Activated T-helper 1 cell treated with anti-CD3 and anti-CD28 coated beads, Interleukin-12 subunit alpha, Interleukin-12 subunit beta, Interleukin-2, Interleukin-4 antibody, amounts not matched to agents 30 ng/mL and 10 ng/mL and 1 ng/mL, durations not matched to agents 14 hours and 24 hours and 36 hours (primary cell): Measurements from ENCODE around the gene SSR1. TPM values are rescaled to one million over a fixed set of nuclear protein-coding genes. Genes with fewer than 3 reads are reported as not detected.
"Not testable (repeated sequence)": the region's sequence is repeated elsewhere in the genome, so short reads cannot be mapped to it uniquely, and the experiment has no call there.

Experiments
- DNase-seq: peaks from one replicate; pipeline ENCODE4 v3.0.0; 2021; ENCODE audit warnings: low spot score
- H3K27ac Mint-ChIP-seq: one replicate; pipeline ENCODE4 v1.8.0; 2021; ENCODE audit warnings: mild to moderate bottlenecking, mixed read lengths
- H3K27me3 Mint-ChIP-seq: one replicate; pipeline ENCODE4 v1.8.0; 2022; ENCODE audit warnings: mild to moderate bottlenecking, moderate library complexity, mixed read lengths; ENCODE audit not compliant: insufficient read depth
- H3K36me3 Mint-ChIP-seq: one replicate; pipeline ENCODE4 v1.8.0; 2021; ENCODE audit warnings: low read depth, mixed read lengths
- H3K4me1 Mint-ChIP-seq: one replicate; pipeline ENCODE4 v1.8.0; 2021; ENCODE audit warnings: low read depth, mixed read lengths
- H3K4me3 Mint-ChIP-seq: one replicate; pipeline ENCODE4 v1.8.0; 2021; ENCODE audit warnings: mild to moderate bottlenecking, moderate library complexity, mixed read lengths
- H3K9me3 Mint-ChIP-seq: one replicate; pipeline ENCODE4 v1.8.0; 2021; ENCODE audit warnings: mixed read lengths
- intact Hi-C: fragments of 100-400 bp; cut with micrococcal nuclease; formaldehyde crosslinking; loops from one replicate; pipeline ENCODE4 v1.15.1; 2024
- total RNA-seq: library from RNA; stranded (reverse); gene quantifications from 2 replicates; pipeline ENCODE4 v1.2.3, GENCODE V29; 2022

Gene SSR1
- total RNA-seq, 1 donor from 2014 or later, result 160 TPM

DNA sequence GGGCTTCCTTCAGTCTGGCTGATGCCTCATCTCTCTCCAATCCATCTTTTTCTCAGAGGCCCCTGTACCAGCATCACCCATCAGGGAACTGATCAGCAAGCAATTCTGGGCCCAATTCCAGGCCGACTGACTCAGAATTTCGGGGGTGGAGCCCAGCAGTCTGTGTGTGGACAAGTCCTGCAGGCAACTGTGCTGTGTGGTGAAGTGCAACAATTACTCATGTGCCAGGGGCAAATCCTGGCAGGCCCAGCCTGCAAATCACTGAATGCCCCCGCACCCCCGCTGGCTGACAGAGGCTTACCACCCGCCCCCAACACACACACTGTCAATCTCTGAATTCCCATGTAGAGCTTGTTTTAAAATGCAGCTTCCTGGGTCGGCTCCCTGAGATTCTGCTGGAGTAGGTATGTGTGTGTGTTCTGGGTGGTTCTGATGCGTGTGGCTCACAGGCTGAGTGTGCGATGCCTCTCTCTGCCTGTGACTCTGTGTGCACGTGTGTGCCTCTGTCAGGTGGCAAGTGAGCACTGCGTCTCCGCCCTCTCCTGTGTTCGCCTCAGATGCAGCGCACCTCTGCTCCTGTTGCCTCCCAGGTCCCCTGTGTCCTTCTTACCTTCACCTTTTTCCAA lies 45.4 kb downstream of the SSR1 start:
- intact Hi-C loops, result no loop called here
- Mint-ChIP-seq H3K4me1 (no peaks in the 10 kb centered on the region), H3K4me3 (no peak overlapping the region), H3K36me3 (no peaks in the 10 kb centered on the region), H3K27me3 (no peaks in the 10 kb centered on the region), H3K9me3 (no peaks in the 10 kb centered on the region), H3K27ac (no peak overlapping the region)
- no peak for DNase-seq

DNA sequence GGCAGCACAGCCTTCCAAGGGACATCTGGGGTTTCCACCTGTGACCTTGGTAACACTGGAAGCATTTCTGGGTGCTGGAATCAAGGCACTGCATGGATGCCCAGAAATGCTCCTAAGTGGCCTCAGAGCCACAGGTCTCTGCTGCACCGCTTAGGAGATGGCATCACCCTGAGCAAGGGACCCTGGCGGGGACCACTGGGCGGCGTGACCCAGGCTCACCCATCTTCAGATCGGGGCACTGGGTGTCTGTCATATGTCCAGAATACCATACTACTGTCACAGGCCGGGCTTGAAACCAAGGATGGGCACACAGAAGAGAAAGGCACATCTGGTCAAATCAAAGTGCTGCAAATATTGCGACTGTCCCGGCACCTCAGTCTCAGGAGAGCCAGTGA lies 45.9 kb downstream of the SSR1 start:
- no peak for DNase-seq
- Mint-ChIP-seq H3K4me1 (peaks cover 3% of the 10 kb centered on the region), H3K9me3 (no peaks in the 10 kb centered on the region), H3K27ac (no peak overlapping the region), H3K36me3 (no peaks in the 10 kb centered on the region), H3K27me3 (no peaks in the 10 kb centered on the region), H3K4me3 (no peak overlapping the region)
- intact Hi-C loops, result no loop called here

DNA sequence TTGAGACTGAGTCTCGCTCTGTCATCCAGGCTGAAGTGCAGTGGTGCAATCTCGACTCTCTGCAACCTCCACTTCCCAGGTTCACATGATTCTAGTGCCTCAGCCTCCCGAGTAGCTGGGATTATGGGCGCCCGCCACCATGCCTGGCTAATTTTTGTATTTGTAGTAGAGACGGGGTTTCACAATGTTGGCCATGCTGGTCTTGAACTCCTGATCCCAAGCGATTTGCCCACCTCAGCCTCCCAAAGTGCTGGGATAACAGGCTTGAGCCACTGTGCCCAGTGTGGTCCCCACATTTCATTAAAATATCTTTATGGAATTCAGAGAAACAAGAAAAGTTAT lies 47.6 kb downstream of the SSR1 start:
- H3K4me3 Mint-ChIP-seq, H3K27ac Mint-ChIP-seq, H3K36me3 Mint-ChIP-seq, H3K9me3 Mint-ChIP-seq, H3K27me3 Mint-ChIP-seq, DNase-seq, intact Hi-C loops: not testable (repeated sequence)
- H3K4me1 Mint-ChIP-seq, result peaks cover 20% of the 10 kb centered on the region

DNA sequence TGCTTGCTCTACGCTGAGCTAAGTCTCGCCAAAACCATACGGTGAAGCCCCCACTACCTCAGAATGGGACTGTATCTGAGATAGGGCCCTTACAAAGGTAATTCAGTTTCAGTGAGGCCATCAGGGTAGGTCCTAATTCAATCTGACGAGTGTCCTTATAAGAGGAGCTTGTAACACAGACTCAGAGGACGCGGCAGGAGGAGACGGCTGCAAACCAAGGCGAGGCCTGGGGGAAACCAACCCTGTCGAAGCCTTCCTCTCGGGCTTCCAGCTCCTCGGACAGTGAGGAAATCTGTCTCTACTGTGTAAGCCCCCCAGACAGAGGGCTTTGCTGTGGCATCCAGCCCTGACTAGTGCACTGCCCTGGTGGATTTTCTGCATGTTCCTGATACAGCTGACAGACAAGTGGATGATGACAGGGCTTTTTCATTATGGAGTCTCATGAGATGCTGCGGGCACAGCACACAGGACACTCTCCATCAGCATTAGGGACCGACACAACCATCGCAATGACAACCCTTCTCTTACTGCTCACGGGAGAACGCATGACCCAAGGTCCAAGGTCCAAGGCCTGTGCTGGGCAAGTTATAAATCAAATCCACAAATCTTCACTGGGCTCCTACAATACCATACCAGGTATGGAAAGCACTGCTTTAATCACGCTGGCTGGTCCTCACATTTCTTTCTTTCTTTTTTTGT lies 48.2 kb downstream of the SSR1 start:
- Mint-ChIP-seq H3K4me1 (peaks cover 21% of the 10 kb centered on the region), H3K36me3 (no peaks in the 10 kb centered on the region), H3K27me3 (peaks cover 6% of the 10 kb centered on the region), H3K4me3 (no peak overlapping the region), H3K27ac (no peak overlapping the region), H3K9me3 (no peaks in the 10 kb centered on the region)
- no peak for DNase-seq
- intact Hi-C loops, result no loop called here

DNA sequence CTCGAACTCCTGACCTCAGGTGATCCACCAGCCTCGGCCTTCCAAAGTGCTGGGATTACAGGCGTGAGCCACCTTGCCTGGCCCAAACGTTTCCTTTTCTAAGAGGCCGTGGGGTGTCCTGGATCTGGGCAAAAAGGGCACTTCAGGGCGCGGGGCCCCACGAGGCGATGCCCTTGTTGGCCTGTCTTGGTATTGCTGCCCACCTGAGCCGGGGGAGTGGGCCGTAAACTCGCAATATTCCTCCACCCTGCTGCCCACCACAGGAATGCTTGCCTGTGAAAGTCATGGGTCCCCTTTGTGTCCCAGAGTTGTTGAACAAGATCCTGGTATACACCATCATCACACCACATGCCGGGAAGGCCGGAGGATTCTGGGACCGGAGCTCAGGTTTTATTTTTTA lies 49.0 kb downstream of the SSR1 start:
- no peak for DNase-seq
- intact Hi-C loops, result no loop called here
- Mint-ChIP-seq H3K4me3 (no peak overlapping the region), H3K36me3 (no peaks in the 10 kb centered on the region), H3K4me1 (peaks cover 21% of the 10 kb centered on the region), H3K27me3 (peaks cover 11% of the 10 kb centered on the region), H3K9me3 (no peaks in the 10 kb centered on the region), H3K27ac (no peak overlapping the region)

DNA sequence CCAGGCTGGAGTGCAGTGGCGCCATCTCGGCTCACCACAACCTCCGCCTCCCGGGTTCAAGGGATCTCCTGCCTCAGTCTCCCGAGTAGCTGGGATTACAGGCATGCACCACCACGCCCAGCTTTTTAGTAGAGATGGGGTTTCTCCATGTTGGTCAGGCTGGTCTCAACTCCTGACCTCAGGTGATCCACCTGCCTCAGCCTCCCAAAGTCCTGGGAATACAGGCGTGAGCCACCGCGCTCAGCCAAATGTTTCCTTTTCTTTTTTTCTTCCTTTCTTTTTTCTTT lies 49.5 kb downstream of the SSR1 start:
- intact Hi-C loops, H3K36me3 Mint-ChIP-seq, H3K27ac Mint-ChIP-seq, DNase-seq, H3K9me3 Mint-ChIP-seq, H3K4me3 Mint-ChIP-seq: not testable (repeated sequence)
- H3K4me1 Mint-ChIP-seq, result peaks cover 21% of the 10 kb centered on the region
- H3K27me3 Mint-ChIP-seq, result peaks cover 11% of the 10 kb centered on the region

DNA sequence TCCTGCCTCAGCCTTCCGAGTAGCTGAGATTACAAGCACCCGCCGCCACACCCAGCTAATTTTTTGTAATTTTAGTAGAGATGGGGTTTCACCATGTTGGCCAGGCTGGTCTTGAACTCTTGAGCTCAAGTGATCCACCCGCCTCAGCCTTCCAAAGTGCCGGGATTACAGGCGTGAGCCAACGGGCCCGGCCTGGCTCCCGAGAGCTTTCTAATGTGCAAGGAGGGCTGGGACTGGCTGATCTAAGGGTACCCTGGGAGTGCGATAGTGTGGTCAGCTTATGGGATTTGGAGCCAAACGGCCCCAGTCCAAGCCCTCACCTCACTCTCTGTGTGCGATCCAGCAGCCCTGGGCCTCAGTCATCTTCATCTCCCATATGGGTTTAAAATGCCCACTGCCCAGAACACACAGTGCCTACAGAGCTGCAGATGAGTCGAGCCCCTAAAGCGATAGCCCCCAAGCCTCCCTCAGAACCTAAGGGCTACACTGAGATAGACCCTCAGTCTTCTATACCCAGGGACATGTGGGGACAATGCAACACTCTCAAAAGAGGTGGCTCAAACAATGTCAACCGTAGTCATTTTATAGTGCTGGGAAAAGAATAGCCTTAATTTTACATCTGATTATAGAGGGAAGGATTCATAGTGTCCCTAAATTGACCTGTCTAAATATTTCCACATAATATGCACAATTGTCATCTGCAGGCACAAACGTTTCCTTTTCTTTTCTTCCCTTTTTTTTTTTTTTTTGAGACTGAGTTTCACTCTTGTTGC lies 50.1 kb downstream of the SSR1 start:
- peaks cover 21% of the 10 kb centered on the region for H3K4me1 Mint-ChIP-seq
- no peak for DNase-seq

DNA sequence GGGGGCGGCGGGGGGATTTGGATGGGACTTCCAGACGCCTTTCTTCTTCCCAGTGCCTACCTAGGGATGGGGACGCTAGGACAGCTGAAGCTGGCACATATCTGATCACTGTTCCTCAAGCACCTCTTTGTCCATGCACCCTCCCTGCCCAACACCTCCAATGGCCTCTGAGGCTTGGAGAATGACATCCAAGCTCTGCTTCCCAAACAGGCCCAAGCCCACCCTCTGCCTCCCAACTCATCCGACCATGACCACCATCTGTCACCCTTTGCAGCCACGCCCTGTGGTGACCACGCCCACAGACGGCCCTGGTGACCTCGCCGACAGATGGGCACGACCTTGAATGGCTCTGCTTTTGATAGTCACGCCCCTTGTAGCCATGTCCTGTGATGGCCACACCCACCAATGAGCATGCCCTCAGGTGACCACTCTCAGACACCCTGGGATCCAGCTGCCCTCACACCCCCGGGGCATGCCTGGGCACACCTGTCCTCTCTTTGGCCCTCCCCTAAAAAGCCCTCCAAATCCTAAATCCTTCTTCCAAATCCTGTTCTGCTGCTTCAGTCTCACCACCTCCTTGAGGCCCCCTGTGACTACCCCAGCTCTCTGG lies 51.0 kb downstream of the SSR1 start:
- Mint-ChIP-seq H3K4me3 (peak overlapping the region; percentile 76), H3K36me3 (no peaks in the 10 kb centered on the region), H3K27ac (no peak overlapping the region), H3K4me1 (peaks cover 21% of the 10 kb centered on the region), H3K9me3 (no peaks in the 10 kb centered on the region), H3K27me3 (peaks cover 11% of the 10 kb centered on the region)
- DNase-seq, result no peak
- intact Hi-C loops, result no loop called here

More for the DNA sequence above, 50.1 kb downstream of the SSR1 start:
- Mint-ChIP-seq H3K27ac (no peak overlapping the region), H3K9me3 (no peaks in the 10 kb centered on the region), H3K36me3 (no peaks in the 10 kb centered on the region), H3K27me3 (peaks cover 11% of the 10 kb centered on the region), H3K4me3 (peak overlapping the region; percentile 76)
- intact Hi-C loops, result no loop called here

DNA sequence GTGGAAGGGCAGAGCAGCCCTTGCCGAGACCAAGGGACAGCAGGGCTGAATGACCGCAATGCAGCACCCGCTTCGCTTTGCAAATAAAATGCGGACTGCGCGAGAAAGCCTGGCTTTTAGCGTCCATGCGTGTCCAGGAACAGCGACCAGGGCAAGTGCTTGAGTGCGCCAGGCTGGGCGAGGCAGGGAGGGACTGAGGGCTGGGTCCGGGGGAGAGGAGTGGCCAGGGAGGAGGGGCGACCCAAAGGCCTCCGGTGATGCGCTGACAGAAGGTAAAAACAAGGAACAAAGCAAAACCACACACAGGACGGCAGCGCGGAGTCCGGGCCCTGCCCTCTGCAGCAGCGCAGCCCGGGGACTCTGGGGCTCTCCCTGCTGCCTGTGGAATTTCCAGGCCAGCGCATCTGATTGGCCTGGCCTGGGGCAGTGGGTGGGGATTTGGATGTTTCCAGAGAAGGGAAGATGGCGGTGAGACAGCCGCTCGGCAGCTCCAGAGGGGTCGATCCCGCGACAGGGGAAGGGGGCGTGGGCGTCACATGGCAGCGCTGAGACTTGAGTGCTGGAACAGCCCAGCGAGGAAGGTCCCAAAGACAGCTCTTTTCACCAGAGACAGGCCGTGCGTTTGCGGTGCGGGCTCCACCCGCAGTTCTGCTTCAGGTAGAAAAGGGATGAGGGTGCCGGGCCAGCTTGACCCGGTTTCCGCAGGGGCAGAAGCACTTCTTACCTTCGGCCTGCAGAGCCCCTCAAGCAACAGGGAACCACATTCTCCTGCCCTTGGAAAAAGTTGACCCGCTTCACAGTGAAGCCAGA lies 51.8 kb downstream of the SSR1 start:
- Mint-ChIP-seq H3K9me3 (no peaks in the 10 kb centered on the region), H3K27me3 (peaks cover 13% of the 10 kb centered on the region), H3K4me1 (peaks cover 21% of the 10 kb centered on the region), H3K27ac (peak overlapping the region; percentile 73), H3K36me3 (no peaks in the 10 kb centered on the region), H3K4me3 (peak overlapping the region; percentile 76)
- intact Hi-C loops, result no loop called here
- DNase-seq, result peak; percentile 20

DNA sequence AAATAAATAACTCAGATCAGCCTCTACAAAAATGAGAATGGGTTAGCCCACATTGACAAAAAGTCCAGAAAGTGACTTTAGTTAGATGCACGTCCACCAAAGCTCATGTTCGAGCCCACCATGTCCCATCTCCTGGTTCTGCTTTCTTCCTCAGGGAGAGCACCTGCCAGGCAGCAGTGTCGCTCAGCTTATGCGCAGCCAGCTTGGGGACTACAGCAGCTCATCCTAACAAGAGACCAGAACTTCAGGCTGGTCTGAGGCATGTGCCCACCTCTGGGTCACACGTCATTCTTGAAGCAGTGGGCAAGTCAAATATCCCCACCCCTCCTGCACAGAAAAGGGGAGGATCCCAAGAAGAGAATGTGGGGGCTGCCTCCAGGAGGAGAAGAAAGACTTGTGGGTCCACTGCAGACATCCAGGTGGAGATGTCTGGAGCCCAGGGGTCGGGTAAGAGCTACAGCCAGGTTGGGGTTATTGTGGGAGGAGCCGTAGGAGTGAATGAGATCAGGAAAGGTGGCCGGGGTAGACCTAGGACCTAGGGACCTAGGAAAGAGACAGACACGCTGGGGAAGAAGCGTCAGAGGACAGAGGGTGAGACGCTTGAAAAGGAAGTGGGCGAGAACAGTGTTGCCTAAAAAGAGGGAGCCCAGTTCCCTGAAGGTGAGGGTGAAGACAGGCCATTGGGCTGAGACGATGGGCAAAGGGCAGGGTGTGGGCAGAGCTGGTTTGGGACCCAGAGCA lies 52.5 kb downstream of the SSR1 start:
- intact Hi-C loops, result no loop called here
- Mint-ChIP-seq H3K27me3 (peaks cover 13% of the 10 kb centered on the region), H3K27ac (no peak overlapping the region), H3K36me3 (no peaks in the 10 kb centered on the region), H3K4me1 (peaks cover 21% of the 10 kb centered on the region), H3K9me3 (no peaks in the 10 kb centered on the region), H3K4me3 (peak overlapping the region; percentile 76)
- no peak for DNase-seq

DNA sequence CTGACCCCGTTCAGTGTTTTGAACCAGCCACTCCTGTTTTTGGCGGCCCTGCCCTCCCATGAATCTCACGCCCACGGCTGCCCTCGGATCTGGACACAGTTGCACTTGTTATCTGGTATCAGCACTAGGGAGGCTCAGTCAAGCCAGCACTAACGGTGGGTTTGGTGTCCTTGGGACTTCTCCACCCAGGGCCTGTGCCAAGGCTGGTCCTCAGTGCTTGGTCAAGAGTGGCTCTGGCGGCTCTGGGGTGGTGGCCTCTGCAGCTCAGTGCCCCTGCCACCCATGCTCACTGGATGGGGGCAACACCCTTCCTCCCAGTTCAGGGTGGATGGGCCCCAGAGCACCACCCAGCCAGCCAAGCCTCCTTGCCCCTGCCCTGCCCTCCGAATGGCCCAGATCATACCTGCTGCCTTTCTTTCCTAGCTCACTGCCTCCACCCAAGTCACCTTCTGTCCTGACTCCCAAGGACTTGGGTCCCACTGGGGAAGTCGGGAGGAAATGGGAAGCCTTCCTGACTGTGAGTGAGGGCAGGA lies 54.7 kb downstream of the SSR1 start:
- Mint-ChIP-seq H3K9me3 (no peaks in the 10 kb centered on the region), H3K4me3 (no peak overlapping the region), H3K27me3 (peaks cover 15% of the 10 kb centered on the region), H3K4me1 (peaks cover 21% of the 10 kb centered on the region), H3K27ac (no peak overlapping the region), H3K36me3 (no peaks in the 10 kb centered on the region)
- no peak for DNase-seq
- intact Hi-C loops, result no loop called here
